GM19397 (cell line): ENCODE measurements around the gene MAPK8.
"Not testable (repeated sequence)": the region's sequence is repeated elsewhere in the genome, so short reads cannot be mapped to it uniquely, and the experiment has no call there.

ENCODE experiments used
- ATAC-seq: cut with Tn5 transposase; IDR thresholded peaks from one replicate; pipeline ENCODE4 v1.9.1; 2021; ENCODE audit warnings: mild to moderate bottlenecking, moderate library complexity; ENCODE audit not compliant: unreplicated experiment

The MAPK8 gene

GRCh38 chr10:48332871-48333216, 26.4 kb downstream of the MAPK8 start:
- ATAC-seq = no peak

- no peak for ATAC-seq
These were observed 27.4 kb downstream of the MAPK8 start for GRCh38 chr10:48333856-48334255.

DNA sequence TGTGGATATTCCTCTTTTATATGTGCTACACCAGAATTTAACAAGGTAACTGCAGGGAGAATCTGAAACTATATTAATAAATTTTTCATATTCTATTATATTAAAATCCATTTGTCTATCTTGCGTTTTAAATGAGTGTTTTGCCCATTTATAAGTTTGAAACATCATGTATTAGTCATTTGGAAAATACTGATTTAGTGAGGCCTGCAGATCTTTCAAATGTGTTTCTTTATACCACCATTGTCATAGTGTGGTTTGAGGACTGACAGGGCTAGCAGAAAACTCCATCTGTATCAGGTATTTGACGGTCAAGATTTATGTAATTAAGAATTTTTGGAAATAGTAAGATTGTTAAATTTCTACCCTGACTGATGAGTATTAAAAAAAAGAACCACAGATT, 29.3 kb downstream of the MAPK8 start:
- ATAC-seq = no peak

GRCh38 chr10:48336978-48337599, 30.6 kb downstream of the MAPK8 start:
- peak; percentile 83 for ATAC-seq

GRCh38 chr10:48340734-48341133, 34.3 kb downstream of the MAPK8 start:
- ATAC-seq = no peak

DNA sequence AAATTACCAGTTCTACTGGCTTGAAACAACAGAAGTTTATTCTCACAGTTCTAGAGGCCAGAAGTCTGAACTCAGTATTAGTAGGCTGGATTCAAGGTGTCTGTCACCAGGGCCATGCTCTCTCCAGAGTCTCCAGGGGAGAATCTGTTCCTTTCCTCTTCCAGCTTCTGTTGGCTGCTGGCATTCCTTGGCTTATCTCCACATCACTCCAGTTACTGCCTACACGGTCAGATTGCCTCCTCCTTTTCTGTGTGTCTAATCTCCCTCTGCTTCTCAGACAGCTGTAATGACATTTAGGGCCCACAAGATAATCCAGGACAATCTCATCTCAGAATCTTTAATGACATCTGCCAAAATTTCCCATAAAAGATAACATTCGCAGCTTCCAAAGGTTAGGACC, 36.6 kb downstream of the MAPK8 start:
- no peak for ATAC-seq

- no peak for ATAC-seq
These were observed 37.6 kb downstream of the MAPK8 start for GRCh38 chr10:48343921-48344598.

GRCh38 chr10:48346248-48346647, 39.8 kb downstream of the MAPK8 start:
- ATAC-seq = not testable (repeated sequence)

GRCh38 chr10:48347539-48347938, 41.1 kb downstream of the MAPK8 start:
- not testable (repeated sequence) for ATAC-seq

GRCh38 chr10:48347943-48348342, 41.5 kb downstream of the MAPK8 start:
- not testable (repeated sequence) for ATAC-seq

GRCh38 chr10:48353246-48353645, 46.8 kb downstream of the MAPK8 start:
- ATAC-seq = no peak

GRCh38 chr10:48357631-48358030, 51.2 kb downstream of the MAPK8 start:
- no peak for ATAC-seq

DNA sequence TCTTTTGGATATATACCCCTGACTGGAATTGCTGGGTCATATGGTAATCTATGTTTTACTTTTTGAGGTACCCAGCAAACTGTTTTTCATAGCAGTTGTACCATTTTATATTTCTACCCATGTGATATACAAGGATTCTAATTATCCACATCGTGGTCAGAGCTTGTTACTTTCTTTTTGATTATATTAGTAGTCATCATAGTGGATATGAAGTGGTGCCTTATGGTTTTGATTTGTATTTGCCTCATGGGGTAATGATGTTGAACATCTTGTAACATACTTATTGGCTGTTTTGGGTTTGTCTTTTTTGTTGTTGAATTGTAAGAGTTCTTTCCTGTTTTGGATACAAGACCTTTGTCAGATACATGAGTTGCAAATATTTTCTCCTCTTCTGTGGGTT, 51.7 kb downstream of the MAPK8 start:
- ATAC-seq = no peak

- no peak for ATAC-seq
These were observed 52.4 kb downstream of the MAPK8 start for GRCh38 chr10:48358838-48359237.

DNA sequence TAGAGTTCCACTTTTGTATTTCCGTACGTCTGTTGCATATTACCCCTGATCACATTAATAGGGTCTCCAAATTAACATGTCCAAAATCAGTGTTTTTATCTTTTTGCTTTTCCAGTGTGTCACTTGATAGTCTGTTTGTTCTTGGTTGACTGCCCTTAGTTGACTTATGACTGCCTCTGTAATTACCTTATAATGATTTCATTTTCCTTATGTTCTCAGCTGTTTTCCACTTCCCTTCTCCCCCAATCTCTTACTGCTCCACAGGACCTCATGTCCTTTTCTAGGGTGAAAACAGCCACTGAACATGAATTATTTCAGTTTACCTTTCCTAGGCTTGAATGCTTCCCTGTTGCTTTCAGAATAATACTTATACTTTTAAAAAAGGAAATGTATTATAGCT, 54.7 kb downstream of the MAPK8 start:
- ATAC-seq = no peak

DNA sequence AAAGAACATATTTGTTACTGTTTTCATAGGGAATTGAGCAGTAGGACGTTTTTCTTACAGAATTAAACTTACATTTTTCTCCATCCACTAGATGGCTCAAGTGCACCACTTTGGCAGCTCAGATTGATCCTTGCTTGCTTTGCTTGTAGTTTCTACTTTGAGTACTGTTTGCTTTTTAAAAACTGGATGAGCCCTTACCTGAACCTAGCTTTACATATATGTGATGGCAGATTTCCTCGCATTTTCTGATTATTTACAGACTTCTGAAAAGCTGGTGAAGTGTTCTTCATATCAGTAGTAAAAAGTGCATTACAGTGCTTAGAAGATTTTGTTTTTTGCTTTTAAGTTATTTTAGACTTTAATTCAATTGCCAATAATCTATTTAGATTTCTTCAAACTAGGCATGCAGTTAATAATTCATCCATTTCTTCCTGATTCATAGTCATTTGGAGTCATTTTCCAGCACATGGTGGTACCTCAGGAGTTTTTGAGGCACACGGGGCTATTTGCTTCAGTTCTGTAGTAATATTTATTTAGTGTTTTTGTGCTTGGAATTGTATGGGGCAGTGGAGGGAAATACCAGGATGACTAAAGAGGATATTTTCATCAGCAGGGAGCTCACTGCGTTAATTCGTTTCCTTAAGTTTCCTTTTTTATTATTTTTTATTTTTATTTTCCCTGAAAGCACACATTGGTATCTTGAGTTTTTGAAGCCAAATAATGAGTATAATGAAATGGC, 57.3 kb downstream of the MAPK8 start:
- no peak for ATAC-seq

- no peak for ATAC-seq
These were observed 58.4 kb downstream of the MAPK8 start for GRCh38 chr10:48364659-48365405.

DNA sequence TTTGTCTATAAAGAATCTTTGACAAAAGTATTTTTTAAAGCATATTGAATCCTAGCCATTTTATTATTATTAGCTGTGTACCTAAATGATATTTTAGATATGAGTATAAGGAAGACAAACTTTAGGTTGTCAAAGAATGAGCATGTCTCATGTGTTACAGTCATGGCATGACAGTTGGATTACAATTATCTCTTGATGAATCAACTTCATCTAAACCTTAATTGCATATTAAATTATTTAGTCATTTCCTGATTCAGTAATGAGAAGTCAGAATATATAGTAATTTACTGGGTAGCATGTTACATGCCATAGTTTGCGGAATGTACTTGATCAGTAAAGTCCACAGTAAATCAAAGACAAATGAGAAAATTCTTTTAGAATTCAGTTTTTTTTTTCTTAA, 59.2 kb downstream of the MAPK8 start:
- ATAC-seq = no peak

DNA sequence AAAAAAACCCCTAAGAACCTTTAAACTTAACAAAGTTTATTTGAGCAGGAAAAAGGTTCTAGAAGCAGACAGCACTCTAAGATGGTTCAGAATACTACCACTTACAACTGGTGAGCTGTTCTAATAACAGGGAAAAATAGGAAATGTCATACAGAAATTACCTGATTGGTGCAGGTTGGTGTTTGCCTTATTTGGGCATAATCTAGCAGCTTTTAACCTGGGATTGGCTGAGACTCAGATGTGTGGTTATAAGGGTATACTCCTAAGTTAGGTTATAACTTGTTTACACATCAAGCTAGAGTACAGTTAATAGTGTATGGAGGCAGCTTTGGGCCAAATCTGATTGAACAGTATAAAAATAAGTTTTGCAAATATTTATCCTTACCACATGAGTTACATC, 59.8 kb downstream of the MAPK8 start:
- no peak for ATAC-seq

GRCh38 chr10:48369501-48369900, 63.0 kb downstream of the MAPK8 start:
- ATAC-seq = no peak

GRCh38 chr10:48377751-48378530, 71.5 kb downstream of the MAPK8 start:
- ATAC-seq = no peak
